Tibial artery (tissue), 4 donors: ENCODE measurements around the gene PZP.

ENCODE experiments used
- DNase-seq, 2 donors: peaks; one replicate each; pipeline ENCODE4 v3.0.0-alpha.2; 2019
- H3K27ac ChIP-seq, 2 donors: fragments of 200-600 bp; sonication (generic) in 1 of 2; 1 replicate in 1 of 2; 2 replicates in 1 of 2; pipeline ENCODE4 v1.5.1; 2018 to 2019; ENCODE audit warnings: mild to moderate bottlenecking in 1 of 2
- H3K27me3 ChIP-seq, 2 donors: fragments of 200-600 bp; sonication (generic) in 1 of 2; one replicate each; pipeline versions ENCODE4 v1.5.1 to v1.6.0; 2016 to 2019
- H3K36me3 ChIP-seq, 3 donors: fragments of 200-600 bp; sonication (generic) in 2 of 3; one replicate each; pipeline ENCODE4 v1.5.1; 2016 to 2019; ENCODE audit warnings: mild to moderate bottlenecking in 2 of 3
- H3K4me1 ChIP-seq, 4 donors: fragments of 200-600 bp; sonication (generic) in 2 of 4; 1 replicate in 3 of 4; 2 replicates in 1 of 4; pipeline ENCODE4 v1.5.1; 2016 to 2019
- H3K4me3 ChIP-seq, 2 donors: fragments of 200-600 bp; sonication (generic) in 1 of 2; 1 replicate in 1 of 2; 2 replicates in 1 of 2; pipeline ENCODE4 v1.5.1; 2018 to 2019; ENCODE audit warnings: mild to moderate bottlenecking in 2 of 2
- H3K9me3 ChIP-seq, 3 donors: fragments of 200-600 bp; sonication (generic) in 1 of 3; one replicate each; pipeline ENCODE4 v1.5.1; 2016 to 2019
- intact Hi-C: fragments of 100-400 bp; cut with DNase I; formaldehyde crosslinking; loops from one replicate; pipeline ENCODE4 v1.15.0; 2023; ENCODE audit warnings: low total_unique reads
- TF ChIP-seq, protein P1 (sequence below), 2 experiments: fragments of 200-600 bp in 1 of 2; fragments of 450-650 bp in 1 of 2; IDR thresholded peaks; one replicate each; pipeline ENCODE4 v1.5.1; 2017 to 2019; ENCODE audit warnings: antibody characterized with exemption in 2 of 2, mild to moderate bottlenecking in 1 of 2, moderate library complexity in 1 of 2

PZP gene

DNA sequence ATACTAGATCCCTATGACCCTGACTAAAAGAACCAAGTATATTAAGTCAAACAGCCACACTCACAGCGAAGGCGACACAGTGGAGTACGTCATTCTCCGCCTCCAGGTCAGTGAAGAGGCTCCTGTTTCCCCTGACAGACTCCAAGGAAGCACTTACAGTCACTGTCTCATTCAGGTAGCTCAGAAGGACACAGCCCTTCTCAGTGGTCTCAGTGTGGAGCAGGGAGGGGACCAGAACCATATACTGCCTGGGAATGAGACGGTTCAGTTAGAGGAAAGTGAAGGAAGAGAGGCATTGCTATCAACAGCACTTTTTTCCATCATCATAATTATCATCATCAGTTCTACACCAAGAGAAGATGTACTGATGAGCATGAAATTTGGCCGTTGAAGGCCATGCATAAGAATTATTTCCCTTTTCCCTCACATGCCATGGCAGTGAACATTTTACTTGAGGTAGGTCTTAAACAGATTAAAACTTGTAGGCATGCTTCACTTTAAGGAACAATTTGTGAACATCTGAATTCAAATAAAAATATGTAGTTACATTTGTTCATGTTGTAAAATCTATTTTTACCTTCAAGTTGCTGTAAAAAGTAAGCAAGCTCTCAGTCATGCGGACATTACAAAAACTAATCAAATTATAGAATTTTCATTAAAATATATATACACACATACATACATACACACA lies 94.8 kb downstream of the PZP start:
- no peak for DNase-seq

DNA sequence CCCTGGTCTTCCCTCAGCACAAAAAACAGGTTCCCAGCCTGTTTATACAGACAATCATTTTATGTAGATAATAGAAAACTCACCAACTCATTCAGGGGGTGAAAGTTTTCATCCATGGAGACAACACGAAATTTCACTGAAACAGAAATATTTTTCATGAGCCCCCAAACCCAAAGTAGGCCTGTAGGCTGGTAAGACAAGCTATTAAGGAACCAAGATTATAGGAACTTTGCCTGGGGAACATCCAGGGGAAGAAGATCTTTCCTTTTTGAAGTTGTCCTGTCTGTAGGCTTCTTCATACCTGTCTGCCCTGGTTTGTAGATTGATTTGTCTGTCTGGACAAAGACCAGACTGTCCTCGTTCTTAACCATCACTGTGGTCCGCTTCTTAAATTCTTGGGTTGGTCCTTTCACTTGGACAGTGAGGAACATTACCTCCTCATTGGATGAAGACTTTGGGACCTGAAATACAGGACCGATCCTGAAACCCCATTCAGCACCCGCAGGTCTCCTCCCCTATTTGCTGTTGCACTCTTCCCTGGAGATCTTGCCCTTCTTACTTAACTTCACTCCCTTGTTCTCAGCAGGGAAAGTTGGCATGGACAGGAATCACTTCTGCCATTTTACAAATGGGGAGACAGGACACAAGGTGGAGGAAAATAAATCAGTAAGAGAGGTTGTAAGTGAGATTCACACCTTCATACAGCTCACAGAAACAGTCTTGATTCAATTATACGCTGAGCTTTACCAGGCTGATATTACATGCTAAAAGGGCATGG lies 95.9 kb downstream of the PZP start:
- intact Hi-C loops: no loop called here
- TF ChIP-seq, protein P1, sequence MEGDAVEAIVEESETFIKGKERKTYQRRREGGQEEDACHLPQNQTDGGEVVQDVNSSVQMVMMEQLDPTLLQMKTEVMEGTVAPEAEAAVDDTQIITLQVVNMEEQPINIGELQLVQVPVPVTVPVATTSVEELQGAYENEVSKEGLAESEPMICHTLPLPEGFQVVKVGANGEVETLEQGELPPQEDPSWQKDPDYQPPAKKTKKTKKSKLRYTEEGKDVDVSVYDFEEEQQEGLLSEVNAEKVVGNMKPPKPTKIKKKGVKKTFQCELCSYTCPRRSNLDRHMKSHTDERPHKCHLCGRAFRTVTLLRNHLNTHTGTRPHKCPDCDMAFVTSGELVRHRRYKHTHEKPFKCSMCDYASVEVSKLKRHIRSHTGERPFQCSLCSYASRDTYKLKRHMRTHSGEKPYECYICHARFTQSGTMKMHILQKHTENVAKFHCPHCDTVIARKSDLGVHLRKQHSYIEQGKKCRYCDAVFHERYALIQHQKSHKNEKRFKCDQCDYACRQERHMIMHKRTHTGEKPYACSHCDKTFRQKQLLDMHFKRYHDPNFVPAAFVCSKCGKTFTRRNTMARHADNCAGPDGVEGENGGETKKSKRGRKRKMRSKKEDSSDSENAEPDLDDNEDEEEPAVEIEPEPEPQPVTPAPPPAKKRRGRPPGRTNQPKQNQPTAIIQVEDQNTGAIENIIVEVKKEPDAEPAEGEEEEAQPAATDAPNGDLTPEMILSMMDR (IDR thresholded peaks at IDR 0.05): no peak
- Histone ChIP-seq H3K36me3 (peaks cover 39 to 58% (median 53%) of the 10 kb centered on the region in 3 donors), H3K27ac (peak overlapping the region in 1 of 2 donors; percentile 83), H3K4me3 (peak overlapping the region in 1 of 2 donors; percentile 58), H3K9me3 (no peaks in the 10 kb centered on the region), H3K4me1 (peaks cover 0 to 33% (median 10%) of the 10 kb centered on the region in 4 donors), H3K27me3 (no peaks in the 10 kb centered on the region)
- no peak for DNase-seq

More for the DNA sequence above, 94.8 kb downstream of the PZP start:
- Histone ChIP-seq H3K4me1 (peaks cover 0 to 44% (median 19%) of the 10 kb centered on the region in 4 donors), H3K9me3 (no peaks in the 10 kb centered on the region), H3K27ac (peak overlapping the region; percentile 83 to 86), H3K27me3 (no peaks in the 10 kb centered on the region), H3K4me3 (peak overlapping the region; percentile 50 to 58), H3K36me3 (peaks cover 27 to 50% (median 43%) of the 10 kb centered on the region in 3 donors)
- TF ChIP-seq, protein P1 (IDR thresholded peaks at IDR 0.05): no peak
- intact Hi-C loops: no loop called here

DNA sequence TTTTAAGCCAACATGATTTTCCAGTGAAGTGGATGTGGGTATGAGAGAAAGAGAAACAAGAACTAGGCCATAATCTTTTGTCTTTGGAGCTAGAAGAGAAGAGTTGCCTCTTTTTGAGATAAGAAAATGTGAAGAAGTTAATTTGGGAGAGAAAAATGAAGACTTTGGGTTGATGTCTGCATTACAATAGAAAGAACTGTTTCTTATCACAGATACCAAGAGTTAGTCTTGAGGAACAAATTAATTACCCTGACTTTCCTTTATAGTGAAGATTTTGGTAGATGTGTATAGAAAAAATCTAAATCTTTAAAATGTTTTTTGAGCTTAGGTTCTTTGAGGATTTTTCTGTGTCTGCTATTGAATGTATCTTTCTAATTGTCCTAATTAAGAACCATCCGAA lies 96.7 kb downstream of the PZP start:
- intact Hi-C loops: no loop called here
- H3K9me3 ChIP-seq: no peaks in the 10 kb centered on the region
- no peak for DNase-seq
- H3K4me1 ChIP-seq: peaks cover 0 to 25% (median 8%) of the 10 kb centered on the region in 4 donors
- TF ChIP-seq, protein P1 (IDR thresholded peaks at IDR 0.05): no peak
- H3K27me3 ChIP-seq: no peaks in the 10 kb centered on the region
- no peak overlapping the region for H3K27ac ChIP-seq
- H3K36me3 ChIP-seq: peaks cover 46 to 65% (median 60%) of the 10 kb centered on the region in 3 donors
- H3K4me3 ChIP-seq: no peak overlapping the region

DNA sequence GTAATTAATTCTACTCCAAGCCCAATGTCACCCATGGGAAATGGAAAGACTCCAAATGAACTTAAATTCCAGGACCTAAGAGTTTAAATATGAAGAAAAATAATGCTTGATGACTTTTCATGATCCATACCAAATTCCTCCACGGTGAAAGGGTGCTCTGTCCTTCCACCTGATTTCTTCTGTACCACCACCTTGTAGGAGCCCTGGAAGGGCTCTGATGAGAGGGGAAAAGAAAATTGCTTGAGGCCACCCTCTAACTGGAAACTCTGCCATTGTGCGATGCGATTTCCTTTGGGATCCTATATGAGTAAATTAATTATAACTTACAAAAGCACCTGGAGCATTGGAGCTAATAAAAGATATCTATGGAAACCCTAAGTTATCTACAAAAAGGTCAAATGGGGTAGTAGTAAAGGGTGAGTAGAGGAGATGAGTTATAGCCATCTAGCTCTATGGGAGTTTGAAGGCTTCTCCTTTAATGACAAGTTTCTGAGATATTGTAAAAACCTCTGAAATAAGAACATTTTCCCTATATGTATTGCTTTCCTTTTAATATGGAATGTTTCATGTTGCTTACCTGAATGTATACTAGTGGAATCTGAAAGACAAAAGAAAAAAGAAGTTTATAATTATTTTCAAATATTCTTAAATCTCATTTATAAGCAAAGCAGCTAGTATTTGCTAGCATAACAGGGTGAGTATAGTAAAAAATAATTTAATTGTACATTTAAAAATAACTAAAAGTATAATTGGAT lies 98.3 kb downstream of the PZP start:
- H3K4me3 ChIP-seq: no peak overlapping the region
- DNase-seq: no peak
- peaks cover 0 to 25% (median 5%) of the 10 kb centered on the region in 4 donors for H3K4me1 ChIP-seq
- H3K36me3 ChIP-seq: peaks cover 63 to 81% (median 76%) of the 10 kb centered on the region in 3 donors
- no peak overlapping the region for H3K27ac ChIP-seq
- H3K9me3 ChIP-seq: no peaks in the 10 kb centered on the region
- no peaks in the 10 kb centered on the region for H3K27me3 ChIP-seq
- TF ChIP-seq, protein P1 (IDR thresholded peaks at IDR 0.05): no peak
- intact Hi-C loops: loop anchor here (5.0 kb wide), 1 partner anchor 38 kb away; no protein-coding TSS in a partner anchor

DNA sequence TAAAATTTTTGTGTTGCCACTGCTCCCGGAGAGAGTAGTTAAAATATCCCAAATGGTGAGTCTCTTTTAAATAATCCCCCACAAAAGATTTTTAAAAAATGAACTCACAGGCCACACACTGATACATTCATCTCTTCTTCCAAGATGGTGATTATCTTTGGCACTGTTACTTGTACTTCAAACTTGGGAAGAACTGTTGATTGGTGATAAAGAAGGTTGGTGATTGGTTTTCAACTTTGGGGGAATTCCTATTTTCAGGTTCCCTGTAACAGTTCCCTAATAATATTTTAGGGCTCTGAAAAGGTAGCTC lies 99.0 kb downstream of the PZP start:
- Histone ChIP-seq H3K9me3 (no peaks in the 10 kb centered on the region), H3K27ac (no peak overlapping the region), H3K36me3 (peaks cover 70 to 86% (median 83%) of the 10 kb centered on the region in 3 donors), H3K27me3 (no peaks in the 10 kb centered on the region), H3K4me1 (peaks cover 0 to 25% (median 5%) of the 10 kb centered on the region in 4 donors), H3K4me3 (no peak overlapping the region)
- DNase-seq: no peak
- TF ChIP-seq, protein P1 (IDR thresholded peaks at IDR 0.05): no peak
- intact Hi-C loops: loop anchor here (5.0 kb wide), 1 partner anchor 37 kb away; no protein-coding TSS in a partner anchor
